ENCODE data around the gene FADS3. TPM values are rescaled to one million over a fixed set of nuclear protein-coding genes. Genes with fewer than 3 reads are reported as not detected.

The FADS3 gene
- total RNA-seq, 1 experiment from 2014 or later, result 39.5 TPM

GRCh38 chr11:61889831-61890230, 1.5 kb downstream of the FADS3 start:
- no peak overlapping the region; the same call in 1 of the 2 replicates for H3K4me3 ChIP-seq (ENCODE audit: low read length)
- H3K27me3 ChIP-seq (ENCODE audit: low read length), result no peaks in the 10 kb centered on the region
- H3K9me2 ChIP-seq (replicated peaks; ENCODE audit: insufficient read depth, low read length), result no peaks in the 10 kb centered on the region
- H3K36me3 ChIP-seq (ENCODE audit: insufficient read depth, low read length), result no peaks in the 10 kb centered on the region
- no peak for DNase-seq
- no peaks in the 10 kb centered on the region; the same call in 1 of the 2 replicates for H3K9me3 ChIP-seq (ENCODE audit: low read length)
- H4K20me1 ChIP-seq (ENCODE audit: insufficient read depth, low read depth, low read length), result no peaks in the 10 kb centered on the region
- H3K9ac ChIP-seq (ENCODE audit: low read length), result 0 out of 2 replicates have a peak overlapping the region, but pooled peaks have one; percentile 76
- H3K79me2 ChIP-seq (ENCODE audit: low read length), result no peaks in the 10 kb centered on the region
- peaks cover 23% of the 10 kb centered on the region for H3K4me1 ChIP-seq (ENCODE audit: low read length)
- no peak overlapping the region for H3K27ac ChIP-seq (ENCODE audit: low read length)
- no peak overlapping the region for H2AFZ ChIP-seq (ENCODE audit: low read length)
- peak overlapping the region; percentile 92 for H3K4me2 ChIP-seq (ENCODE audit: low read depth, low read length, poor library complexity, severe bottlenecking)

- Histone ChIP-seq H3K9ac (ENCODE audit: low read length) (no peak overlapping the region), H3K4me1 (ENCODE audit: low read length) (peaks cover 23% of the 10 kb centered on the region), H2AFZ (ENCODE audit: low read length) (no peak overlapping the region), H3K4me3 (ENCODE audit: low read length) (no peak overlapping the region), H3K9me3 (ENCODE audit: low read length) (no peaks in the 10 kb centered on the region; the same call in 1 of the 2 replicates), H3K36me3 (ENCODE audit: insufficient read depth, low read length) (no peaks in the 10 kb centered on the region), H3K27me3 (ENCODE audit: low read length) (no peaks in the 10 kb centered on the region), H3K79me2 (ENCODE audit: low read length) (no peaks in the 10 kb centered on the region), H3K9me2 (replicated peaks; ENCODE audit: insufficient read depth, low read length) (no peaks in the 10 kb centered on the region), H4K20me1 (ENCODE audit: insufficient read depth, low read depth, low read length) (no peaks in the 10 kb centered on the region), H3K4me2 (ENCODE audit: low read depth, low read length, poor library complexity, severe bottlenecking) (no peak overlapping the region), H3K27ac (ENCODE audit: low read length) (no peak overlapping the region)
- no peak for DNase-seq
Observed at GRCh38 chr11:61888590-61888989, 2.8 kb downstream of the FADS3 start.

- no peak overlapping the region for H3K4me3 ChIP-seq (ENCODE audit: low read length)
- H3K27me3 ChIP-seq (ENCODE audit: low read length), result no peaks in the 10 kb centered on the region
- no peak overlapping the region for H3K4me2 ChIP-seq (ENCODE audit: low read depth, low read length, poor library complexity, severe bottlenecking)
- H2AFZ ChIP-seq (ENCODE audit: low read length), result no peak overlapping the region
- no peaks in the 10 kb centered on the region for H3K36me3 ChIP-seq (ENCODE audit: insufficient read depth, low read length)
- no peak overlapping the region for H3K9ac ChIP-seq (ENCODE audit: low read length)
- DNase-seq, result no peak
- H4K20me1 ChIP-seq (ENCODE audit: insufficient read depth, low read depth, low read length), result no peaks in the 10 kb centered on the region
- H3K9me2 ChIP-seq (replicated peaks; ENCODE audit: insufficient read depth, low read length), result no peaks in the 10 kb centered on the region
- H3K27ac ChIP-seq (ENCODE audit: low read length), result no peak overlapping the region
- no peaks in the 10 kb centered on the region for H3K79me2 ChIP-seq (ENCODE audit: low read length)
- no peaks in the 10 kb centered on the region; the same call in 1 of the 2 replicates for H3K9me3 ChIP-seq (ENCODE audit: low read length)
- H3K4me1 ChIP-seq (ENCODE audit: low read length), result peaks cover 23% of the 10 kb centered on the region
Observed at GRCh38 chr11:61887839-61888494, 3.4 kb downstream of the FADS3 start.

GRCh38 chr11:61886643-61887042, 4.7 kb downstream of the FADS3 start:
- Histone ChIP-seq H3K4me1 (ENCODE audit: low read length) (peaks cover 18% of the 10 kb centered on the region), H3K27me3 (ENCODE audit: low read length) (no peaks in the 10 kb centered on the region), H3K4me3 (ENCODE audit: low read length) (no peak overlapping the region), H3K9ac (ENCODE audit: low read length) (no peak overlapping the region), H4K20me1 (ENCODE audit: insufficient read depth, low read depth, low read length) (no peaks in the 10 kb centered on the region), H3K9me2 (replicated peaks; ENCODE audit: insufficient read depth, low read length) (no peaks in the 10 kb centered on the region), H2AFZ (ENCODE audit: low read length) (no peak overlapping the region), H3K79me2 (ENCODE audit: low read length) (no peaks in the 10 kb centered on the region), H3K36me3 (ENCODE audit: insufficient read depth, low read length) (no peaks in the 10 kb centered on the region), H3K4me2 (ENCODE audit: low read depth, low read length, poor library complexity, severe bottlenecking) (no peak overlapping the region), H3K9me3 (ENCODE audit: low read length) (no peaks in the 10 kb centered on the region; the same call in 1 of the 2 replicates), H3K27ac (ENCODE audit: low read length) (no peak overlapping the region)
- DNase-seq, result no peak

- Histone ChIP-seq H3K9me3 (ENCODE audit: low read length) (no peaks in the 10 kb centered on the region; the same call in 1 of the 2 replicates), H3K27ac (ENCODE audit: low read length) (no peak overlapping the region), H3K4me3 (ENCODE audit: low read length) (no peak overlapping the region), H3K4me1 (ENCODE audit: low read length) (peaks cover 20% of the 10 kb centered on the region), H3K9ac (ENCODE audit: low read length) (no peak overlapping the region), H3K36me3 (ENCODE audit: insufficient read depth, low read length) (no peaks in the 10 kb centered on the region), H2AFZ (ENCODE audit: low read length) (no peak overlapping the region), H3K79me2 (ENCODE audit: low read length) (no peaks in the 10 kb centered on the region), H3K4me2 (ENCODE audit: low read depth, low read length, poor library complexity, severe bottlenecking) (no peak overlapping the region), H4K20me1 (ENCODE audit: insufficient read depth, low read depth, low read length) (no peaks in the 10 kb centered on the region), H3K9me2 (replicated peaks; ENCODE audit: insufficient read depth, low read length) (no peaks in the 10 kb centered on the region), H3K27me3 (ENCODE audit: low read length) (no peaks in the 10 kb centered on the region)
- DNase-seq, result no peak
Observed at GRCh38 chr11:61885784-61886580, 5.4 kb downstream of the FADS3 start.

GRCh38 chr11:61885166-61885778, 6.1 kb downstream of the FADS3 start:
- Histone ChIP-seq H3K9me2 (replicated peaks; ENCODE audit: insufficient read depth, low read length) (no peaks in the 10 kb centered on the region), H3K79me2 (ENCODE audit: low read length) (no peaks in the 10 kb centered on the region), H2AFZ (ENCODE audit: low read length) (no peak overlapping the region), H4K20me1 (ENCODE audit: insufficient read depth, low read depth, low read length) (no peaks in the 10 kb centered on the region), H3K4me3 (ENCODE audit: low read length) (no peak overlapping the region), H3K27ac (ENCODE audit: low read length) (no peak overlapping the region), H3K4me2 (ENCODE audit: low read depth, low read length, poor library complexity, severe bottlenecking) (no peak overlapping the region), H3K27me3 (ENCODE audit: low read length) (no peaks in the 10 kb centered on the region), H3K9ac (ENCODE audit: low read length) (no peak overlapping the region), H3K4me1 (ENCODE audit: low read length) (peaks cover 20% of the 10 kb centered on the region), H3K36me3 (ENCODE audit: insufficient read depth, low read length) (no peaks in the 10 kb centered on the region), H3K9me3 (ENCODE audit: low read length) (no peaks in the 10 kb centered on the region; the same call in 1 of the 2 replicates)
- no peak for DNase-seq

- Histone ChIP-seq H3K4me2 (ENCODE audit: low read depth, low read length, poor library complexity, severe bottlenecking) (no peak overlapping the region), H3K9me2 (replicated peaks; ENCODE audit: insufficient read depth, low read length) (no peaks in the 10 kb centered on the region), H3K9me3 (ENCODE audit: low read length) (no peaks in the 10 kb centered on the region; the same call in 1 of the 2 replicates), H3K27me3 (ENCODE audit: low read length) (no peaks in the 10 kb centered on the region), H3K9ac (ENCODE audit: low read length) (no peak overlapping the region), H3K4me3 (ENCODE audit: low read length) (no peak overlapping the region), H3K36me3 (ENCODE audit: insufficient read depth, low read length) (no peaks in the 10 kb centered on the region), H3K4me1 (ENCODE audit: low read length) (peaks cover 26% of the 10 kb centered on the region), H4K20me1 (ENCODE audit: insufficient read depth, low read depth, low read length) (no peaks in the 10 kb centered on the region), H3K27ac (ENCODE audit: low read length) (no peak overlapping the region), H2AFZ (ENCODE audit: low read length) (no peak overlapping the region), H3K79me2 (ENCODE audit: low read length) (no peaks in the 10 kb centered on the region)
- DNase-seq, result no peak
Observed at GRCh38 chr11:61883947-61884346, 7.4 kb downstream of the FADS3 start.

- Histone ChIP-seq H3K27me3 (ENCODE audit: low read length) (no peaks in the 10 kb centered on the region), H3K27ac (ENCODE audit: low read length) (no peak overlapping the region), H3K9me2 (replicated peaks; ENCODE audit: insufficient read depth, low read length) (no peaks in the 10 kb centered on the region), H3K4me2 (ENCODE audit: low read depth, low read length, poor library complexity, severe bottlenecking) (no peak overlapping the region), H3K79me2 (ENCODE audit: low read length) (no peaks in the 10 kb centered on the region), H4K20me1 (ENCODE audit: insufficient read depth, low read depth, low read length) (no peaks in the 10 kb centered on the region), H3K36me3 (ENCODE audit: insufficient read depth, low read length) (no peaks in the 10 kb centered on the region), H2AFZ (ENCODE audit: low read length) (no peak overlapping the region), H3K4me1 (ENCODE audit: low read length) (peaks cover 26% of the 10 kb centered on the region), H3K9me3 (ENCODE audit: low read length) (no peaks in the 10 kb centered on the region; the same call in 1 of the 2 replicates), H3K4me3 (ENCODE audit: low read length) (no peak overlapping the region), H3K9ac (ENCODE audit: low read length) (no peak overlapping the region)
- no peak for DNase-seq
Observed at GRCh38 chr11:61883327-61883726, 8.0 kb downstream of the FADS3 start.

Measured in Karpas-422 (cell line).